Natural killer cell (primary cell): ENCODE measurements around the gene CXCL6. TPM values are rescaled to one million over a fixed set of nuclear protein-coding genes. Genes with fewer than 3 reads are reported as not detected.

Experiments
- total RNA-seq, 4 donors: library from RNA; stranded (reverse); fragments of 120-200 nt in 1 of 4; gene quantifications; one replicate each; pipeline versions ENCODE4 v1.2.3 to v1.2.4, GENCODE V29; 2013 to 2022

Gene CXCL6
- total RNA-seq, 3 donors from 2014 or later (not counting 1 experiment from before 2014, with no cell fraction given): not detected

Other genes starting within 250 kb of the CXCL6 start
- gene RASSF6, start 216.2 kb upstream of the CXCL6 start, total RNA-seq: under 1 TPM in 1 of 3 donors, not detected in 2; 0.08 TPM
- gene CXCL8, start 96.1 kb upstream of the CXCL6 start, total RNA-seq: 100 to 1,000 TPM in 1 of 3 donors, 10 to 100 TPM in 2; 59.5 to 460 (median 81.1) TPM
- gene PF4V1, start 16.6 kb downstream of the CXCL6 start, total RNA-seq: 10 to 100 TPM in 1 of 3 donors, 1 to 10 TPM in 1, not detected in 1; 3.3 to 14.9 TPM
- 1 to 10 TPM in 1 of 3 donors, not detected in 2; 3.4 TPM for gene CXCL1, start 32.7 kb downstream of the CXCL6 start, total RNA-seq
- gene PF4, start 145.3 kb downstream of the CXCL6 start, total RNA-seq: 10 to 100 TPM in 2 of 3 donors, 1 to 10 TPM in 1; 5.8 to 55.9 (median 21.3) TPM
- gene PPBP, start 151.5 kb downstream of the CXCL6 start, total RNA-seq: 100 to 1,000 TPM in 1 of 3 donors, 10 to 100 TPM in 2; 16.8 to 171 (median 56.9) TPM
- gene CXCL5, start 162.0 kb downstream of the CXCL6 start, total RNA-seq: 1 to 10 TPM in 2 of 3 donors, under 1 TPM in 1; 0.23 to 2.0 (median 1.5) TPM
- gene CXCL3, start 202.0 kb downstream of the CXCL6 start, total RNA-seq: 1 to 10 TPM; 1.1 to 6.6 (median 3.5) TPM